Hepatocyte (in vitro differentiated cells): ENCODE results near the gene POM121L2.

Experiments
- CTCF ChIP-seq: fragments of 200-600 bp; sonication (generic); IDR thresholded peaks from 2 replicates; pipeline ENCODE4 v1.5.1; 2016; ENCODE audit warnings: antibody characterized with exemption, mild to moderate bottlenecking; ENCODE audit not compliant: poor library complexity
- EZH2 ChIP-seq: fragments of 200-600 bp; sonication (generic); IDR thresholded peaks from 2 replicates; pipeline ENCODE4 v1.6.1; 2016; ENCODE audit warnings: antibody characterized with exemption, mild to moderate bottlenecking, borderline replicate concordance
- EZH2phosphoT487 ChIP-seq: fragments of 200-600 bp; sonication (generic); IDR thresholded peaks from one replicate; pipeline ENCODE4 v1.6.1; 2018; ENCODE audit warnings: antibody characterized with exemption, mild to moderate bottlenecking, low read depth, moderate library complexity; ENCODE audit not compliant: unreplicated experiment, severe bottlenecking

- TF ChIP-seq CTCF, result no peak
- no peak for TF ChIP-seq EZH2
- TF ChIP-seq EZH2phosphoT487, result no peak
Observed at GRCh38 chr6:27281569-27281968, 30.5 kb downstream of the POM121L2 start.
